ENCODE measurements around the gene SLC15A1.

The SLC15A1 gene

GRCh38 chr13:98795220-98795619 lies 42.7 kb upstream of the SLC15A1 start:
- CTCF ChIA-PET, result no interaction called here

DNA sequence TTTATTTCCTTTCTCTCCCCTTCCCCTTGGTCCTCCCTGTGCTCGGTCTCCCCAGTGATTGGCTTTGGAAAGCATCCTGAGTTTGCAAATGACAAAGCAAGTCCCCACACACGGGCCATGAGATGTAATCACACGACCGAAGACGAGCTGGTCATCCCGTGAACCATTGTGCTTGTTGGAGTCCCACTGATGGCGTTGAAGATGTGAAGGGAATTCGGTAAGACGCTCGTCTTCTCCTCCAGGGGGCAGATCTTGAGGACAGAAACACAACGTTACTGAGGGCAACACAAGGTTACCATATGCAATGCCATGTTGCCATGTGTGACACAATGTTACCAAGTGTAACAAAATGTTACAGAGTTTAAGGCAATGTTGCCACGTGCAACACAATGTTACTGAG lies 42.0 kb upstream of the SLC15A1 start:
- ChIA-PET CTCF (no interaction called here), POLR2A (no interaction called here)
- TF ChIP-seq, protein P1, sequence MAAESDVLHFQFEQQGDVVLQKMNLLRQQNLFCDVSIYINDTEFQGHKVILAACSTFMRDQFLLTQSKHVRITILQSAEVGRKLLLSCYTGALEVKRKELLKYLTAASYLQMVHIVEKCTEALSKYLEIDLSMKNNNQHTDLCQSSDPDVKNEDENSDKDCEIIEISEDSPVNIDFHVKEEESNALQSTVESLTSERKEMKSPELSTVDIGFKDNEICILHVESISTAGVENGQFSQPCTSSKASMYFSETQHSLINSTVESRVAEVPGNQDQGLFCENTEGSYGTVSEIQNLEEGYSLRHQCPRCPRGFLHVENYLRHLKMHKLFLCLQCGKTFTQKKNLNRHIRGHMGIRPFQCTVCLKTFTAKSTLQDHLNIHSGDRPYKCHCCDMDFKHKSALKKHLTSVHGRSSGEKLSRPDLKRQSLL (tag by site-specific recombination; IDR thresholded peaks at IDR 0.05), result no peak
- TF ChIP-seq ZNF16 (tag by site-specific recombination; IDR thresholded peaks at IDR 0.05; ENCODE audit: low read depth) (no peak), YY1 (tag by site-specific recombination; IDR thresholded peaks at IDR 0.05) (no peak), ZSCAN5A (tag by site-specific recombination; IDR thresholded peaks at IDR 0.05) (no peak), OVOL3 (tag by site-specific recombination; IDR thresholded peaks at IDR 0.05) (no peak), ZNF629 (tag by site-specific recombination; IDR thresholded peaks at IDR 0.05) (no peak), ZNF48 (tag by site-specific recombination; IDR thresholded peaks at IDR 0.05) (no peak)
- H3K9me3 ChIP-seq (ENCODE audit: control insufficient read depth, insufficient read depth, low read depth, low read length), result no peaks in the 10 kb centered on the region
- no peak overlapping the region for H3K4me3 ChIP-seq (ENCODE audit: low read depth, low read length)
- peaks cover 0 to 8% of the 10 kb centered on the region in 2 experiments; a peak in 1 of 3 replicates for H3K36me3 ChIP-seq (ENCODE audit: control insufficient read depth in 2 of 2, insufficient read depth in 1 of 2, low read length in 2 of 2)
- H3K4me1 ChIP-seq (ENCODE audit: control insufficient read depth, insufficient read depth, low read length), result no peaks in the 10 kb centered on the region
- H3K27ac ChIP-seq (ENCODE audit: extremely low read depth, low read depth, low read length), result no peak overlapping the region

More at GRCh38 chr13:98795220-98795619, 42.7 kb upstream of the SLC15A1 start:
- Histone ChIP-seq H3K27ac (ENCODE audit: extremely low read depth, low read depth, low read length) (no peak overlapping the region), H3K4me1 (ENCODE audit: control insufficient read depth, insufficient read depth, low read length) (no peaks in the 10 kb centered on the region), H3K4me3 (ENCODE audit: low read depth, low read length) (no peak overlapping the region), H3K9me3 (ENCODE audit: control insufficient read depth, insufficient read depth, low read depth, low read length) (no peaks in the 10 kb centered on the region), H3K36me3 (ENCODE audit: control insufficient read depth in 2 of 2, insufficient read depth in 1 of 2, low read length in 2 of 2) (peaks cover 0 to 8% of the 10 kb centered on the region in 2 experiments; a peak in 1 of 3 replicates)
- TF ChIP-seq ZNF623 (tag by site-specific recombination; IDR thresholded peaks at IDR 0.05), result no peak
- TF ChIP-seq ZNF837 (tag by site-specific recombination; IDR thresholded peaks at IDR 0.05), result no peak
- TF ChIP-seq, protein P2, sequence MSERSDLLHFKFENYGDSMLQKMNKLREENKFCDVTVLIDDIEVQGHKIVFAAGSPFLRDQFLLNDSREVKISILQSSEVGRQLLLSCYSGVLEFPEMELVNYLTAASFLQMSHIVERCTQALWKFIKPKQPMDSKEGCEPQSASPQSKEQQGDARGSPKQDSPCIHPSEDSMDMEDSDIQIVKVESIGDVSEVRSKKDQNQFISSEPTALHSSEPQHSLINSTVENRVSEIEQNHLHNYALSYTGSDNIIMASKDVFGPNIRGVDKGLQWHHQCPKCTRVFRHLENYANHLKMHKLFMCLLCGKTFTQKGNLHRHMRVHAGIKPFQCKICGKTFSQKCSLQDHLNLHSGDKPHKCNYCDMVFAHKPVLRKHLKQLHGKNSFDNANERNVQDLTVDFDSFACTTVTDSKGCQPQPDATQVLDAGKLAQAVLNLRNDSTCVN (tag by site-specific recombination; optimal IDR thresholded peaks at IDR 0.05), result no peak
- no peak for TF ChIP-seq BCL11A (tag by site-specific recombination; IDR thresholded peaks at IDR 0.05; ENCODE audit: low read depth)
- POLR2A ChIA-PET, result no interaction called here

GRCh38 chr13:98792785-98793495 lies 40.5 kb upstream of the SLC15A1 start:
- POLR2A ChIA-PET, result no interaction called here
- no peaks in the 10 kb centered on the region for H3K4me1 ChIP-seq (ENCODE audit: control insufficient read depth, insufficient read depth, low read length)

More at GRCh38 chr13:98792785-98793495, 40.5 kb upstream of the SLC15A1 start:
- TF ChIP-seq ZNF747 (tag by site-specific recombination; IDR thresholded peaks at IDR 0.05) (no peak), ZNF670 (tag by site-specific recombination; IDR thresholded peaks at IDR 0.05; ENCODE audit: low read depth) (no peak), ZNF560 (tag by site-specific recombination; IDR thresholded peaks at IDR 0.05; ENCODE audit: borderline replicate concordance) (no peak)
- TF ChIP-seq, protein P3, sequence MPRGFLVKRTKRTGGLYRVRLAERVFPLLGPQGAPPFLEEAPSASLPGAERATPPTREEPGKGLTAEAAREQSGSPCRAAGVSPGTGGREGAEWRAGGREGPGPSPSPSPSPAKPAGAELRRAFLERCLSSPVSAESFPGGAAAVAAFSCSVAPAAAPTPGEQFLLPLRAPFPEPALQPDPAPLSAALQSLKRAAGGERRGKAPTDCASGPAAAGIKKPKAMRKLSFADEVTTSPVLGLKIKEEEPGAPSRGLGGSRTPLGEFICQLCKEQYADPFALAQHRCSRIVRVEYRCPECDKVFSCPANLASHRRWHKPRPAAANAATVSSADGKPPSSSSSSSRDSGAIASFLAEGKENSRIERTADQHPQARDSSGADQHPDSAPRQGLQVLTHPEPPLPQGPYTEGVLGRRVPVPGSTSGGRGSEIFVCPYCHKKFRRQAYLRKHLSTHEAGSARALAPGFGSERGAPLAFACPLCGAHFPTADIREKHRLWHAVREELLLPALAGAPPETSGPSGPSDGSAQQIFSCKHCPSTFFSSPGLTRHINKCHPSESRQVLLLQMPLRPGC (tag by site-specific recombination; IDR thresholded peaks at IDR 0.05), result no peak
- TF ChIP-seq, protein P4, sequence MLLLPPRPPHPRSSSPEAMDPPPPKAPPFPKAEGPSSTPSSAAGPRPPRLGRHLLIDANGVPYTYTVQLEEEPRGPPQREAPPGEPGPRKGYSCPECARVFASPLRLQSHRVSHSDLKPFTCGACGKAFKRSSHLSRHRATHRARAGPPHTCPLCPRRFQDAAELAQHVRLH (tag by site-specific recombination; IDR thresholded peaks at IDR 0.05), result no peak
- Histone ChIP-seq H3K36me3 (ENCODE audit: control insufficient read depth in 2 of 2, insufficient read depth in 1 of 2, low read length in 2 of 2) (peaks cover 0 to 8% of the 10 kb centered on the region in 2 experiments; a peak in 1 of 3 replicates), H3K27ac (ENCODE audit: extremely low read depth, low read depth, low read length) (no peak overlapping the region), H3K9me3 (ENCODE audit: control insufficient read depth, insufficient read depth, low read depth, low read length) (no peaks in the 10 kb centered on the region), H3K4me3 (ENCODE audit: low read depth, low read length) (no peak overlapping the region)
- CTCF ChIA-PET, result no interaction called here

Measured in HEK293 (cell line).